ENCODE results near the gene NLRP12.
"Not testable (repeated sequence)": the region's sequence is repeated elsewhere in the genome, so short reads cannot be mapped to it uniquely, and the experiment has no call there.

The NLRP12 gene

GRCh38 chr19:53824134-53824611, at the start of gene NLRP12:
Gene NLRP12 (minus strand): TSS chr19:53824314. CDS start chr19:53824174, 140 bp downstream.
- no peak for DNase-seq (ENCODE audit: low spot score)

- no peak for DNase-seq (ENCODE audit: low spot score)
Observed at GRCh38 chr19:53872762-53873161, 48.6 kb upstream of the NLRP12 start.

GRCh38 chr19:53871454-53871853, 47.3 kb upstream of the NLRP12 start:
- no peak for DNase-seq (ENCODE audit: low spot score)

GRCh38 chr19:53870485-53870844, 46.4 kb upstream of the NLRP12 start:
- peak; percentile 62 for DNase-seq (ENCODE audit: low spot score)

DNA sequence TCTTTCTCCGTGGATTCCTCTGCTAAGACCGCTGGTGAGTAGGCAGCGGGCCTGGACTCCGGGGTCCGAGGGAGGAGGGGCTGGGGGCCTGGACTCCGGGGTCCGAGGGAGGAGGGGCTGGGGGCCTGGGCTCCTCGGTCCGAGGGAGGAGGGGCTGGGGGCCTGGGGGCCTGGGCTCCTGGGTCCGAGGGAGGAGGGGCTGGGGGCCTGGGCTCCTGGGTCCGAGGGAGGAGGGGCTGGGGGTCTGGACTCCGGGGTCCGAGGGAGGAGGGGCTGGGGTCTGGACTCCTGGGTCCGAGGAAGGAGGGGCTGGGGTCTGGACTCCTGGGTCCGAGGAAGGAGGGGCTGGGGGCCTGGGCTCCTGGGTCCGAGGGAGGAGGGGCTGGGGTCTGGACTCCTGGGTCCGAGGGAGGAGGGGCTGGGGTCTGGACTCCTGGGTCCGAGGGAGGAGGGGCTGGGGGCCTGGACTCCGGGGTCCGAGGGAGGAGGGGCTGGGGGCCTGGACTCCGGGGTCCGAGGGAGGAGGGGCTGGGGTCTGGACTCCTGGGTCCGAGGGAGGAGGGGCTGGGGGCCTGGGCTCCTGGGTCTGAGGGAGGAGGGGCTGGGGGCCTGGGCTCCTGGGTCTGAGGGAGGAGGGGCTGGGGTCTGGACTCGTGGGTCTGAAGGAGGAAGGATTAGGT, 45.8 kb upstream of the NLRP12 start:
- DNase-seq (ENCODE audit: low spot score), result not testable (repeated sequence)

DNA sequence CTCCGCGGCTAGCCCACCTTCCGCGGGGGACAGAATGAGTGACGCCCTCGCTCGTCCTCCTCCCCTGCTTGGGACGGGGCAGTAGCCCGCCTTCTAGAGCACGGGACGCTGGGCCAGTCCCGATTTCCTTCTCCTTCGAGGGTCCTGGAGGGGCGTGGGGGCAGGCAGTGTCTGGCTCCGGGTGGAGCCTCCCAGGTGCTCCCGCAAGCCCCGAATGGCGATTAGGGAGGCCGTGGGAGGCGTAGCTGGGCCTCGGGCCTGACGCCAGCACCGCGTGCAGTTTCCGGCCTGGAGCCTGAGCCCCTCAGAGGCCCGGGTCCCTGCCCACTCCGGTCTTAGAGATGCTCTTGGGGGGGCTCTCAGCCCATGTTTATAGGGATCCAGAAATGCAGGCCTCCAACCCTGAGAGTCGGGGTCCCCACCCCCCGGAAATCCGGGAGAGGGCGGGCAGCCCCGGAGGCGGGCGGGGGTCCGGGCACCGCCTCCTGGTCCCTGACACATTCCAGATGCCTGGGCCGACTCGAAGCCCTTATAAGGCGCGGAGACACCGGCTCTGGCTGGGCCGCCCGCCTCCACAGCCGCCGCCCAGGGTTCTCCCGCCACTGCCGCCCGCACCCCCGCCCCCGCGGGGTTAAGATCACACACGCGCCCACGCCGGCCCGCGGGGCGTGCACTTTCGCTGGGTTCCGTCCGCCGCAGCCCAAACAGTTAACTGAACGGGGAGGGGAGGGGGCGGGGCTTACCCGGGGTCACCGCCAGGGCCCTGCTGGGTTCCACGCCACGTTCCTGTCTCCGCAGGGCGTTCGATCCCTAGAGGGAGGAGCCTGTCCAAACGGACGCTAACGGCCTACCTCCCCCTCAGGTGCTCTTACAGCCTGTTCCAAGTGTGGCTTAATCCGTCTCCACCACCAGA, 45.0 kb upstream of the NLRP12 start:
- peak; percentile 94 for DNase-seq (ENCODE audit: low spot score)

GRCh38 chr19:53868091-53868891, 44.2 kb upstream of the NLRP12 start:
- DNase-seq (ENCODE audit: low spot score), result peak; percentile 79

DNA sequence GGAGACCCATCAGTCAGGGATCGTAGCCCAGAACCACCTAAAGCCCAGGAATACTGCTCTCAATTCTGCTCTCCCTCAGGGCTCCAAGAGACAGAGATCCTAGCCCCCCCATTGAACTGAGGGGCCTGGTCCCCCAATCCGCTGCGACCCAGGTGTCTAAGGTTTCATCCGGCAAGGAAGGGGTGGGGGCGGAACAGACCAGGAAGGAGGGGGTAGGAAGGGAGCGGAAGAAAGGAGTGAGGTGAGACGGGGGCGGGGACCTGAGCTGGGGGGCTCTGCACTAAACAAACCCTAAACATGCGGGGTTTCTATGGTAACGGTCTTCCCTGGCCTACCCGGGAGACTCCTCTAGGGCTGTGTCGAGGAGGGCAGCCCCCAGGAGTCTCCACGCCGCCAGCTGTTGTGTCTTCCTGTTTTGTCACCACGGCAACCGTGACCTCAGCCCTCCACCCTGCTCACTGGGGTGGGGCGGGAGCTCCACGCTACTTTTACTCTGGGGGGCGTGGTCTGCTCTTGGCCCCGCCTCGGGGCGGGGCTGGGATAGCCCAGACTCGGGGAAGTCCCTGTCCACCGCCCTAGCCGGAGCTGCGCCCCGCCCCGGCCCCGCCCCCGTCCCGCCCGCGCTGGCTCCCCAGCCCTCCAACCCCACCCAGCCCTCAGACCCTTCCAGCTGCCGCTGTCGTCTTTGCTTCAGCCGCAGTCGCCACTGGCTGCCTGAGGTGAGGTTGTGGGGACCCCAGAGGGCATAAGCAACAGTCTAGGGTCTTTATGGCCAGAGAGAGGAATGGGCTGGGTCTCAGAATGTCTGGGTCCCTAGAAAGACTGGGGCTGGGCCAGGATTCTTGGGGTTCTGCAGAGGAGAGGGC, 43.3 kb upstream of the NLRP12 start, which contains the start of gene MYADM:
TSS of gene MYADM (plus strand) at position 659 of the 866 bp plus-strand sequence. CDS start 5,647 bp downstream, outside the sequence.
- DNase-seq (ENCODE audit: low spot score), result peak; percentile 100

DNA sequence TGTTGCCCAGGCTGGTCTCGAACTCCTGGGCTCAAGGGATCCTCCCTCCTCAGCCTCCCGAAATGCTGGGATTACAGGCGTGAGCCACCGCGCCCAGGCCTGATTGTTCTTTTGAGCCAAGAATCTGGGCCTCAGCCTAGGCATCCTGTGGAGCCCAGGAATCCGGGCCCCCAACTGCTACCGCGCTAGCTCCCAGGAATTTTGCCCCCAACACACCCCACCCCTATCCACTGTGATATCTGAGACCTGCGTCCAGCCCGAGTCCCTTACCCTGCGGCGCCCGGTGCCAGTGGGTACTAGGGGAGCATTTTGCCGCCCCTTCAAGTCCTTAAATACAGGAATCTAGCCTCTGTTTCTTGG, 42.7 kb upstream of the NLRP12 start:
- no peak for DNase-seq (ENCODE audit: low spot score)

GRCh38 chr19:53865918-53866864, 42.1 kb upstream of the NLRP12 start:
- DNase-seq (ENCODE audit: low spot score), result peak; percentile 84

DNA sequence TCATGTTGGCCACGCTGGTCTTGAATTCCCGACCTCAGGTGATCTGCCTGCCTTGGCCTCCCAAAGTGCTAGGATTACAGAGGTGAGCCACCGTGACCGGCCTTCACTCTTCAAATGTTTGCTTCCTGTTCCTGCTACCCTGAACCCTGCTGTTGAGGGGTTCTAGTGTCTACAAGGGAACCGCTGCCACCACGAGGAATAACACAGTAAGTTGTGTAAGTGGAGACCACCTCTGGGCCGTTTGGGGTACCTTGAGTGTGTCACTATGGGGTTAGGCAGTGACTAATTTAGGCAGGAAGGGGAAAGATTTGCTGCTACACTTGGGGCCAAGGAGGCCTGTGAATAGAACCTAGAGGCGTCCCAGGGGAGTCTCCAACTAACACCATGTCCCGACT, 41.4 kb upstream of the NLRP12 start:
- DNase-seq (ENCODE audit: low spot score), result no peak

DNA sequence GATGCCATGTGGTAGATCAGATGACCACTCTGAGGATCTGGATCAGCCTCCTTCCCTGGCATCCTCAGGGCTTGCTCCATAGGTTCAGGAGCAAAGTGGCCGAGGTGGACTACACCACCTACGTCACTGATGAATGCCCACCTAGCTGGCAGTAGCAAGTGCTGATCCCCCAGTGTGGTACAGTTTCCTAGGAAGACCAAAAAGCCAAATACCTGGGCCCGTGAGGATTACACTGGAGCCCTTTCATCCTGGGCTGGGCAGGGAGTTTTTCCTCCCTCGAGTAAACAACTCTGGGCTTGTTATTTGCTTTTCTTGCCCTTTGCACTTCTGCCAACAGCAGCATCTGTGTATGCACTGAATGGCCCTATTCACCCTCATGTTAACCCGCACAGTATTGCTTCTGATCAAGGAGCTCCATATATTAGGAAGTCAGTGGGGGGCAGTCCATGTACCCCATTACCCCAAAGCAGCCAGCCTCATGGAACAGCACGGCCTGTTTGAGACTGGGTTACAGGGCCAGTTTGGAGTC, 40.3 kb upstream of the NLRP12 start:
- no peak for DNase-seq (ENCODE audit: low spot score)

- no peak for DNase-seq (ENCODE audit: low spot score)
Observed at GRCh38 chr19:53853707-53854106, 29.6 kb upstream of the NLRP12 start.

GRCh38 chr19:53849237-53849676, 25.1 kb upstream of the NLRP12 start:
- no peak for DNase-seq (ENCODE audit: low spot score)

GRCh38 chr19:53847555-53847954, 23.4 kb upstream of the NLRP12 start:
- DNase-seq (ENCODE audit: low spot score), result no peak

DNA sequence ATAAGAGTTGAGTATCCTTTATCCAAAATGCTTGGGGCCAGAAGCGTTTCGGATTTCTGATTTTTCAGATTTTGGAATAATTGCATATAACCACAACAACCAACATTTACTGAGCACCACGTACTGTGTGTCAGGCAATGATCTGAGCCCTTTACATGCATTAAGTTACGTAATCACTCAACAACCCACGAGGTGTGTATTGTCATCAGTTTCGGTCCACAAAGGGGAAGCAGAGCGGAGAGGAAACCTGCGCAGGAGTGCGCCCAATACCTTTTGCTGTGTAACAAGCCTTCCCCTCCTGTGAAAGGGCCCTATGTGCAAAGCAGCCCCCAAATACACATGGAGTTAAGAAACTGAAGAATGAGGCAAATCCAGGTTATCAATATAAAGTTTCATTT, 20.7 kb upstream of the NLRP12 start:
- no peak for DNase-seq (ENCODE audit: low spot score)

GRCh38 chr19:53840914-53841313, 16.8 kb upstream of the NLRP12 start:
- not testable (repeated sequence) for DNase-seq (ENCODE audit: low spot score)

DNA sequence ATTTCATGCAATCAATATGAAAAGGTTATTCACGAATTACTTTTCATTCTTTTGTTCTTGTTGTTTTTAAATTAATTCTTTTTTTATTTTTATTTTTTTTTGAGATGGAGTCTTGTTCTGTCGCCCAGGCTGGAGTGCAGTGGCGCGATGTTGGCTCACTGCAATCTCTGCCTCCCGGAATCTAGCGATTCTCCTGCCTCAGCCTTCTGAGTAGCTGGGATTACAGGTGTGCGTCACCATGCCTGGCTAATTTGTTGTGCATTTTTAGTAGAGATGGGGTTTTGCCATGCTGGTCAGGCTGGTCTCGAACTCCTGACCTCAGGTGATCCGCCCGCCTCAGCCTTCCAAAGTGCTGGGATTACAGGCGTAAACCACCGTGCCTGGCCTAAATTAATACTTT, 16.1 kb upstream of the NLRP12 start:
- not testable (repeated sequence) for DNase-seq (ENCODE audit: low spot score)

DNA sequence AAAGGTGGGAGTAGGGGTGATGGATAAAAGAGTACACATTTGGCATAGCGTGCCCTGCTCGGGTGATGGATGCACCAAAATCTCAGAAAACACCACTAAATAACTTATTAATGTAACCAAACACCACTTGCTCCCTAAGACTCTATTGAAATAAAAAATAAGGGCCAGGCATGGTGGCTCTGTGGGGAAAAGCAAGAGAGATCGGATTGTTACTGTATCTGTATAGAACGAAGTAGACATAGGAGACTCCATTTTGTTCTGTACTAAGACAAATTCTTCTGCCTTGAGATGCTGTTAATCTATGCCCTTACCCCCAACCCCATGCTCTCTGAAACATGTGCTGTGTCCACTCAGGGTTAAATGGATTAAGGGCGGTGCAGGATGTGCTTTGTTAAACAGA, 14.3 kb upstream of the NLRP12 start:
- DNase-seq (ENCODE audit: low spot score), result not testable (repeated sequence)

DNA sequence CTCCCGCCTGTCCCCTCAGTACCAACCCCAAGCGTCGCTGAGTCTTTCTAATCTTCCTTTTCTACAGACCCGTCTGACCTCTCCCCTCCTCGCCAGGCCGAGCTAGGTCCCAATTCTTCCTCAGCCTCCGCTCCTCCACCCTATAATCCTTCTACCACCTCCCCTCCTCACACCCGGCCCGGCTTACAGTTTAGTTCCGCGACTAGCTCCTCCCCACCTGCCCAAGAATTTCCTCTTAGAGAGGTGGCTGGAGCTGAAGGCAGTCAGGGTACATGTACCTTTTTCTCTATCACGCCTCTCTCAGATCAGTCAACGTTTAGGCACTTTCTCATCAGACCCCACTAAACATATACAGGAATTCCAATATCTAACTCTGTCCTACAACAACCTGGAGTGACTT, 8.7 kb upstream of the NLRP12 start:
- DNase-seq (ENCODE audit: low spot score), result not testable (repeated sequence)
